OCI-LY1 (cell line): ENCODE data around the gene USP36.

Experiments used
- CTCF ChIP-seq: fragments of 200-600 bp; sonication (generic), shearing (Covaris generic); IDR thresholded peaks from 2 replicates; pipeline ENCODE4 v1.5.1; 2017; ENCODE audit warnings: mild to moderate bottlenecking, antibody characterized with exemption, low read length, moderate library complexity, mixed read lengths
- EZH2 ChIP-seq: fragments of 200-600 bp; sonication (generic), shearing (Covaris generic); IDR thresholded peaks from 2 replicates; pipeline ENCODE4 v1.8.0; 2017; ENCODE audit warnings: borderline replicate concordance, mixed run types, mild to moderate bottlenecking, antibody characterized with exemption, low read length, moderate library complexity, mixed read lengths

GRCh38 chr17:78803186-78803845, 37.3 kb downstream of the USP36 start:
- TF ChIP-seq CTCF = no peak
- no peak for TF ChIP-seq EZH2
